Measurements from ENCODE around the gene TRIM71.

GRCh38 chr3:32797776-32798175, 20.0 kb upstream of the TRIM71 start:
- no peak for TF ChIP-seq CTCF (IDR thresholded peaks at IDR 0.05; ENCODE audit: insufficient read depth, low read length, poor library complexity, severe bottlenecking)
- no peak for TF ChIP-seq EZH2phosphoT487 (conservative IDR thresholded peaks at IDR 0.05; ENCODE audit: low read length)
